ENCODE results near the gene CPLX1. TPM values are rescaled to one million over a fixed set of nuclear protein-coding genes. Genes with fewer than 3 reads are reported as not detected.
A peak's percentile ranks its signal among the peaks of the same experiment; 100 is the strongest.

Gene CPLX1
- total and polyA plus RNA-seq, 4 donors, result 0.13 to 13.7 (median 2.8) TPM

GRCh38 chr4:867526-868250 lies 41.8 kb upstream of the CPLX1 start:
- no peak for ATAC-seq (ENCODE audit: low FRiP score)

DNA sequence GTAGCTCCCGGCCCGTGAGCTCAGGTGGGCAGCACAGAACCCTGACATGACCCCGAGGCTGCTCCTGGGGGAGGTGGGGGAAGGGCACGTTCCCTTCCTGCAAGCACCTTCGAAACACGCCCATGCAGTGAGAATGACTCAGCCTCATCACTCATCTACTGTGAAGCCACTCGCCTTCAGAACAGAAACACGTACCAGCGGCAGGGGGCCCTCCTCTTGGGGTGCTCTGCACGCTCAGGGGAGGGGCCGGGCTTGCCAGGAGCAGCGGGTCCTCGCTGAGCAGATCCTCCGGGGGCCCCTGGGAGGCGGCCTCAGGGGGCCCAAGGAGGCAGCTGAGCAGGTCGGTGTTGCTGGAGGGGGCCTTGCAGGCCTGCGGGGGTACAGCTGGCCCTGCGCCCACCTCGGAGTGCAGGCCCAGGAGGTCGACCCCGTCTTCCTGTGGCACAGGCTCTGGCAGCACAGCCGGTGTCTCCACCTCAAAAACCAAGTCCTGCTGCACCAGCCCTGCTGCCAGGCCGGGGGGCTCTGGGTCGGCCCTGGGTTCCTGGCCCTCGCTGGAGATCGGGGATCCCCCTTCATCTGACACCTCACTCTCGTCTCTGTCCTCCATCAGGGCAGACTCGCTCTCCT lies 40.9 kb upstream of the CPLX1 start:
- intact Hi-C loops (cut with DNase I), result no loop called here
- H3K27me3 ChIP-seq (ENCODE audit: control insufficient read depth in 1 of 2, insufficient read depth in 2 of 2, low read length in 1 of 2), result no peaks in the 10 kb centered on the region
- no peak overlapping the region for H3K27ac ChIP-seq (ENCODE audit: low read depth in 1 of 2, low read length in 2 of 2)
- H3K4me1 ChIP-seq (ENCODE audit: control insufficient read depth in 1 of 2, insufficient read depth in 2 of 2, low read length in 2 of 2), result no peaks in the 10 kb centered on the region
- peaks cover 1% of the 10 kb centered on the region for H3K9me3 ChIP-seq (ENCODE audit: control insufficient read depth, low read length)
- ATAC-seq (ENCODE audit: low FRiP score) (peak; percentile 23), DNase-seq (no peak)
- peaks cover 0 to 21% of the 10 kb centered on the region in 2 donors for H3K36me3 ChIP-seq (ENCODE audit: control insufficient read depth in 1 of 2, insufficient read depth in 2 of 2, low read length in 1 of 2)
- no peak overlapping the region for H3K4me3 ChIP-seq (ENCODE audit: low read length in 2 of 2)
- 87 to 90% methylated on average over 28 of the region's 28 CpGs for WGBS, 2 donors

More at GRCh38 chr4:867526-868250, 41.8 kb upstream of the CPLX1 start:
- H3K9me3 ChIP-seq (ENCODE audit: control insufficient read depth, low read length), result peaks cover 1% of the 10 kb centered on the region
- DNase-seq, result no peak
- H3K4me3 ChIP-seq (ENCODE audit: low read length in 2 of 2), result no peak overlapping the region
- no peaks in the 10 kb centered on the region for H3K27me3 ChIP-seq (ENCODE audit: control insufficient read depth in 1 of 2, insufficient read depth in 2 of 2, low read length in 1 of 2)
- intact Hi-C loops (cut with DNase I), result no loop called here
- 90 to 91% methylated on average over 26 of the region's 26 CpGs for WGBS, 2 donors
- H3K4me1 ChIP-seq (ENCODE audit: control insufficient read depth in 1 of 2, insufficient read depth in 2 of 2, low read length in 2 of 2), result no peaks in the 10 kb centered on the region
- H3K36me3 ChIP-seq (ENCODE audit: control insufficient read depth in 1 of 2, insufficient read depth in 2 of 2, low read length in 1 of 2), result peaks cover 0 to 21% of the 10 kb centered on the region in 2 donors
- no peak overlapping the region for H3K27ac ChIP-seq (ENCODE audit: low read depth in 1 of 2, low read length in 2 of 2)

GRCh38 chr4:866068-866760 lies 40.3 kb upstream of the CPLX1 start:
- ATAC-seq (ENCODE audit: low FRiP score) (peak; percentile 23), DNase-seq (no peak)
- H3K36me3 ChIP-seq (ENCODE audit: control insufficient read depth in 1 of 2, insufficient read depth in 2 of 2, low read length in 1 of 2), result peaks cover 0 to 21% of the 10 kb centered on the region in 2 donors
- intact Hi-C loops (cut with DNase I), result no loop called here
- 94% methylated on average over 24 of the region's 24 CpGs for WGBS, 2 donors
- no peaks in the 10 kb centered on the region for H3K27me3 ChIP-seq (ENCODE audit: control insufficient read depth in 1 of 2, insufficient read depth in 2 of 2, low read length in 1 of 2)
- no peak overlapping the region for H3K4me3 ChIP-seq (ENCODE audit: low read length in 2 of 2)
- peaks cover 1% of the 10 kb centered on the region for H3K9me3 ChIP-seq (ENCODE audit: control insufficient read depth, low read length)
- H3K4me1 ChIP-seq (ENCODE audit: control insufficient read depth in 1 of 2, insufficient read depth in 2 of 2, low read length in 2 of 2), result no peaks in the 10 kb centered on the region
- H3K27ac ChIP-seq (ENCODE audit: low read depth in 1 of 2, low read length in 2 of 2), result no peak overlapping the region

DNA sequence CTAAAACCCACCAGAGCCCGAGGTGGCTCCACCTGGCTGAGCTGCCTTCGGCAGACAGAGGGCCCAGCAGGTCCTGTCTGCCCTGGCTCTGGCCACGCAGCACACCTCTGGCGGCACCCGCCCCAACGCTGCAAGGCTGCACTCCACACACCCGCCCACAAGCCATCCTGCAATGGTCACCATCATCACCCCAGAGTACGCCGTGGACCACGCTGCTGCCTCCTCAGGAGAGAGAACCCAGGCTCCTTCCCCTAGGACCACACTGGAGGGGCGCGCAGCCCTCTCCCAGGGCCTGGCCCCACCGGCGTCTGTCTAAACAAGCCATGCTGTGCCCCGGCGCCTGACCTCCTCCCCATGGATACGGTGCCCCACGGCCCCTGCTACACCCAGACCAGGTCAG lies 39.6 kb upstream of the CPLX1 start:
- ATAC-seq (ENCODE audit: low FRiP score), result no peak
- WGBS, 2 donors, result 90 to 96% methylated on average over 15 to 18 of the region's 18 CpGs

DNA sequence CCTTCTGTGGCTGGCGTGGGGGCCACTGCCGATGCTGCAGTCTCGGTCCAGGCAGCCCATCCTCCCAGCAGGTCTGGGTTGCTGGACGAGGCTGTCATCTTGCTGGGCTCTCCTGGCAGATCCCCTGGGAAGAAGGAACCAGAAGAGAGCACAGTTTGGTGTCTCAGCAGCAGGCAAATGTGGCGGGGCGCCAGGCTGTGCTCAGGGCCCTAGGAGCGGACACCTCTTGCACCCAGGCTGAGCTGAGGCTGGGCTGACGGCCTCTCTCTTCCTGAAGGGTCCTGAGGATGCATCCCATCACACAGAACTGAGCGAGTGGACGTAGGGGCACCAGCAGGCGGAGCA lies 39.2 kb upstream of the CPLX1 start:
- no peaks in the 10 kb centered on the region for H3K27me3 ChIP-seq (ENCODE audit: control insufficient read depth in 1 of 2, insufficient read depth in 2 of 2, low read length in 1 of 2)
- peaks cover 0 to 17% of the 10 kb centered on the region in 2 donors for H3K36me3 ChIP-seq (ENCODE audit: control insufficient read depth in 1 of 2, insufficient read depth in 2 of 2, low read length in 1 of 2)
- intact Hi-C loops (cut with DNase I), result no loop called here
- H3K4me1 ChIP-seq (ENCODE audit: control insufficient read depth in 1 of 2, insufficient read depth in 2 of 2, low read length in 2 of 2), result no peaks in the 10 kb centered on the region
- H3K27ac ChIP-seq (ENCODE audit: low read depth in 1 of 2, low read length in 2 of 2), result no peak overlapping the region
- ATAC-seq (ENCODE audit: low FRiP score) (no peak), DNase-seq (peak in 1 of 2 donors; percentile 33)
- peaks cover 1% of the 10 kb centered on the region for H3K9me3 ChIP-seq (ENCODE audit: control insufficient read depth, low read length)
- no peak overlapping the region for H3K4me3 ChIP-seq (ENCODE audit: low read length in 2 of 2)
- WGBS, 2 donors, result 95 to 96% methylated on average over 11 of the region's 11 CpGs

More for the DNA sequence above, 39.6 kb upstream of the CPLX1 start:
- intact Hi-C loops (cut with DNase I), result no loop called here
- peaks cover 0 to 21% of the 10 kb centered on the region in 2 donors for H3K36me3 ChIP-seq (ENCODE audit: control insufficient read depth in 1 of 2, insufficient read depth in 2 of 2, low read length in 1 of 2)
- no peaks in the 10 kb centered on the region for H3K4me1 ChIP-seq (ENCODE audit: control insufficient read depth in 1 of 2, insufficient read depth in 2 of 2, low read length in 2 of 2)
- no peaks in the 10 kb centered on the region for H3K27me3 ChIP-seq (ENCODE audit: control insufficient read depth in 1 of 2, insufficient read depth in 2 of 2, low read length in 1 of 2)
- H3K4me3 ChIP-seq (ENCODE audit: low read length in 2 of 2), result no peak overlapping the region
- H3K27ac ChIP-seq (ENCODE audit: low read depth in 1 of 2, low read length in 2 of 2), result no peak overlapping the region
- no peak for DNase-seq
- H3K9me3 ChIP-seq (ENCODE audit: control insufficient read depth, low read length), result peaks cover 1% of the 10 kb centered on the region

GRCh38 chr4:864456-865120 lies 38.7 kb upstream of the CPLX1 start:
- ATAC-seq (ENCODE audit: low FRiP score), result peak; percentile 3
- 96% methylated on average over 40 to 42 of the region's 42 CpGs for WGBS, 2 donors
- intact Hi-C loops (cut with DNase I), result no loop called here

DNA sequence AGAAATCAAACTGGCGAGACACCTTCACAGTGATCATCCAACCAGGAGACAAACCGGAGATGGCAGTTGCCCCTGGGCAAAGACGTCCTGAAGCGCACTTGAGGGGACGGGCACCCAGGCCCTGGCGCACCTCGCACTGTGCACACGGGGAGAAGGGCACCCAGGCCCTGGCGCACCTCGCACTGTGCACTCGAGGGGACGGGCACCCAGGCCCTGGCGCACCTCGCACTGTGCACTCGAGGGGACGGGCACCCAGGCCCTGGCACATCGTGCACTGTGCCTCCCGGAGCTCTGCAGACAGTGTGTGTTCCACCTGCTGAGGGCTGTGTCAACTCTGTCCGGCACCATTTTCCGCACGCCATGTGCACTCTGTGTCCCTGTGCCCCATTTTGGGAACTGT lies 34.6 kb upstream of the CPLX1 start:
- Histone ChIP-seq H3K27me3 (ENCODE audit: control insufficient read depth in 1 of 2, insufficient read depth in 2 of 2, low read length in 1 of 2) (no peaks in the 10 kb centered on the region), H3K4me1 (ENCODE audit: control insufficient read depth in 1 of 2, insufficient read depth in 2 of 2, low read length in 2 of 2) (no peaks in the 10 kb centered on the region), H3K4me3 (ENCODE audit: low read length in 2 of 2) (no peak overlapping the region), H3K9me3 (ENCODE audit: control insufficient read depth, low read length) (peaks cover 1% of the 10 kb centered on the region), H3K36me3 (ENCODE audit: control insufficient read depth in 1 of 2, insufficient read depth in 2 of 2, low read length in 1 of 2) (peaks cover 3 to 13% of the 10 kb centered on the region in 2 donors), H3K27ac (ENCODE audit: low read depth in 1 of 2, low read length in 2 of 2) (no peak overlapping the region)
- DNase-seq (peak; percentile 26 to 32), ATAC-seq (ENCODE audit: low FRiP score) (no peak)
- intact Hi-C loops (cut with DNase I), result no loop called here
- WGBS, 2 donors, result 94 to 96% methylated on average over 21 of the region's 21 CpGs

More at GRCh38 chr4:864456-865120, 38.7 kb upstream of the CPLX1 start:
- no peak overlapping the region for H3K27ac ChIP-seq (ENCODE audit: low read depth in 1 of 2, low read length in 2 of 2)
- peak in 1 of 2 donors; percentile 40 for DNase-seq
- H3K4me1 ChIP-seq (ENCODE audit: control insufficient read depth in 1 of 2, insufficient read depth in 2 of 2, low read length in 2 of 2), result no peaks in the 10 kb centered on the region
- H3K36me3 ChIP-seq (ENCODE audit: control insufficient read depth in 1 of 2, insufficient read depth in 2 of 2, low read length in 1 of 2), result peaks cover 0 to 16% of the 10 kb centered on the region in 2 donors
- H3K4me3 ChIP-seq (ENCODE audit: low read length in 2 of 2), result no peak overlapping the region
- peaks cover 1% of the 10 kb centered on the region for H3K9me3 ChIP-seq (ENCODE audit: control insufficient read depth, low read length)
- no peaks in the 10 kb centered on the region for H3K27me3 ChIP-seq (ENCODE audit: control insufficient read depth in 1 of 2, insufficient read depth in 2 of 2, low read length in 1 of 2)

GRCh38 chr4:859496-859895 lies 33.6 kb upstream of the CPLX1 start:
- peaks cover 3 to 13% of the 10 kb centered on the region in 2 donors for H3K36me3 ChIP-seq (ENCODE audit: control insufficient read depth in 1 of 2, insufficient read depth in 2 of 2, low read length in 1 of 2)
- no peak overlapping the region for H3K27ac ChIP-seq (ENCODE audit: low read depth in 1 of 2, low read length in 2 of 2)
- H3K9me3 ChIP-seq (ENCODE audit: control insufficient read depth, low read length), result peaks cover 1% of the 10 kb centered on the region
- intact Hi-C loops (cut with DNase I), result no loop called here
- no peaks in the 10 kb centered on the region for H3K4me1 ChIP-seq (ENCODE audit: control insufficient read depth in 1 of 2, insufficient read depth in 2 of 2, low read length in 2 of 2)
- ATAC-seq (ENCODE audit: low FRiP score), result peak; percentile 49
- DNase-seq, result peak in 1 of 2 donors; percentile 39
- WGBS, 2 donors, result 94 to 96% methylated on average over 13 of the region's 13 CpGs
- no peak overlapping the region for H3K4me3 ChIP-seq (ENCODE audit: low read length in 2 of 2)
- H3K27me3 ChIP-seq (ENCODE audit: control insufficient read depth in 1 of 2, insufficient read depth in 2 of 2, low read length in 1 of 2), result no peaks in the 10 kb centered on the region

Measured in aorta (tissue), 5 donors.